GM12872 (cell line): ENCODE measurements around the gene LRTM2.

Experiments used
- CTCF ChIP-seq: IDR thresholded peaks from 3 replicates; pipeline ENCODE4 v1.5.1; 2011; ENCODE audit warnings: low read depth, mild to moderate bottlenecking, low read length, moderate library complexity; ENCODE audit not compliant: insufficient read depth

LRTM2 gene

DNA sequence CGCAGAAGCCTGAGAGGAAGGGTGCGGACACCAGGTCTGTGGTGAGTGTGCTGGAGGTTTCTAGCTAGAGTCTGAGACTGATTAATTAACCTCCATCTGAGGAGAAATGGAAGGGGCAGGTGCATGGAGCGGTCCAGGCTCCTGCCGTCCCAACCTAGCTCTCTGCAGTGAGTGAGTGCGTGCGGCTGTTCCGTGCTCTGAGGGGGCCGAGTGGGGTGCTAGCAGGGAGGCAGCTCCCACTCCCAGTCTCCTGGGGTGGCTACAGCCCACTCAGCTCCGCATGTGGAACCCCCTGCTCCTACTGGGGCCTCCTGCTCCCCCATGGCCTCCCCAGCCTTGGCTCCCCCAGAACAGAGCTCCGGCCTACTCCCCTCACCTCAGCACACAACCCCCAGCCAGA is 2.9 kb downstream of the LRTM2 start:
- TF ChIP-seq CTCF: no peak

DNA sequence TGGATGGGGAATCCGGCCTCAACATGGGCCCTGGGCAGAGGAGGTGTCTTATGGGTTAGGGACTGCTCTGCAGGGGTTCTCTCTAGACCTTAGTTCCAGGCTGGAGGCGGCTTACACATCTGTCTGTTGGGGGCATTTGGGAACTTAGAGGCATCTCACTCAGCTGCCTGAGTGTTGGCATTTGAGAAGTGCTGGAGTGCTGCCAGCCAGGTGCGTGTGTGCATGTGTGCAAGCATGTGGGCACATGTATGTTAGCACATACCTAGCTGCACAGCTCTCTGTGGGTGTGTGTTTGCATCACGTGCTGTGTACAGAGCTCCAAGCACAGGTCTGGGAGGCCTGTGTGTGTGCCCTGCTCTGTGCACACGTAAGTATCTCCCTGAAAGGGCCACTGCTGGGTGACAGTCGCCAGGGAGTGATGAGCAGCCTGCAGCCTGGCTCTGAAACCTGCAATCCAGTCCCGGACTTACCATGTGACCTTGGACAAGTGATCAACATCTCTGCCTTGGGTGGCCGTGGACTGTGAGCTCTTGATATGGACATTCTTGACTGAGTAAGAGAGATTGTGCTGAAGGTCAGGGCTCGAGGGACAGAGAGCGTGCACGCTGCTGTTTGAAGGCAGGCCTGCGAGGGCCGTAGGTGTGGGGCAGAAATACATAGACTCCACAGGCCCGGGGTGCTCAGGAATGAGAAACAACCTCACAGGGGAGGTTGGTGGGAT is 5.2 kb downstream of the LRTM2 start:
- no peak for TF ChIP-seq CTCF

DNA sequence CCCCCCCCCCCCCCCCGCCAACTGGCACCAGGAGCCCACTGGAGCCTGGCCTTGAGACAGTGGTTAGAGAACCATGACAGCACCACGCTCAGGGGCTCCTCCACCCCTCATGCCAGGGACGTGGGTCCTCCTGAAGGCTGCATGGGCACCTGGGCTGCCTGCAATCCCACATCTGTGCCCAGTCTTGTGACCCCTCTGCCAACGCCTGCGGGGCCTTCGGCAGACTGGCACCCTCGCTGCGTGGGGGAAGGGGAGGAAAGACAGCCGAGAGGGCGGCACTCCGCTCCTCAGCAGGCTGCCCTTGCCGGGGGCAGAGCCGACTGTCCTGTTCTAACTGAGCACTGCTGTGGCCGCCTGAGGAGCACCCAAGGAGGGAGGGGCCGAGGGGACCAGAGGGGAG is 6.0 kb downstream of the LRTM2 start:
- TF ChIP-seq CTCF: no peak

DNA sequence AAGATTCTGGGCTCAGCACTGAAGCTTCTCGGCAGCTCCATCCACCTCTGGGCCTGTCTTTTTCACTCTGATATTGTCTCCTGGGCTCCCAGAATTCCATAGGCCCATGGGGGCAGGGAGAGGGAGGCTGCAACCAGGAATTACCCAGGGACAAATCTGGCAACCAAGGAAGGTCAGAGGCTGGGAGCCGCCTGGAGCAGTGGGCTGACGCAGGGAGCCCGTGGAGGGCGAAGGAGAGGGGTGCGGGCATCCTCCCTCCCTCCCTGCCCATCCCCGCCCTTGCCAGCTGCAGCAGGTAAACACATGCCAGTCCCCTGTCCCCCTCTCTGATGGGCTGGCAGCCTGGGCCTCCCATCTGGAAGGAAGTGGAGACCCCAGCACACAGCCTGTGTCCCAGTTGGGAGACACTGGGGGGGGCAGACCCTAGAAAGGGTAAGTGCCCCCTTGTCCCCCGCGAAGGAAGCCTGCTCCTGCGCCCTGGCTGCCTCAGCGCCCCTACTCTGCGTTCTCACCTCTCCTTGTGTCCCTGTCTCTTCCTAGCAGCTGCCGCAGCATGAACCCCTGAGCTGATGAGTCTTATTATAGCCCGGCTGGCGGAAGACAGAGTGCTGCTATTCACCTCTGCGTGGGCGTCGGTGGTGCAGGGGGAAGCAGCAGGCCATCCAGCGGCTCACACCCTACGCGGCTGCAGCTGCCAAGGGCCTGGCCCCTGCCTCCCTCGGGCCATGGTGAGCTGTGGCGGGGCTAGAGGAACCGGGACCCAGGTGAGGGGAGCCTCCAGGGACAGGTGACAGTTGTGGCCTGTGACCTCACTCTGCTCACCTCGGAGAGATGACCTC is 6.7 kb downstream of the LRTM2 start:
- no peak for TF ChIP-seq CTCF

DNA sequence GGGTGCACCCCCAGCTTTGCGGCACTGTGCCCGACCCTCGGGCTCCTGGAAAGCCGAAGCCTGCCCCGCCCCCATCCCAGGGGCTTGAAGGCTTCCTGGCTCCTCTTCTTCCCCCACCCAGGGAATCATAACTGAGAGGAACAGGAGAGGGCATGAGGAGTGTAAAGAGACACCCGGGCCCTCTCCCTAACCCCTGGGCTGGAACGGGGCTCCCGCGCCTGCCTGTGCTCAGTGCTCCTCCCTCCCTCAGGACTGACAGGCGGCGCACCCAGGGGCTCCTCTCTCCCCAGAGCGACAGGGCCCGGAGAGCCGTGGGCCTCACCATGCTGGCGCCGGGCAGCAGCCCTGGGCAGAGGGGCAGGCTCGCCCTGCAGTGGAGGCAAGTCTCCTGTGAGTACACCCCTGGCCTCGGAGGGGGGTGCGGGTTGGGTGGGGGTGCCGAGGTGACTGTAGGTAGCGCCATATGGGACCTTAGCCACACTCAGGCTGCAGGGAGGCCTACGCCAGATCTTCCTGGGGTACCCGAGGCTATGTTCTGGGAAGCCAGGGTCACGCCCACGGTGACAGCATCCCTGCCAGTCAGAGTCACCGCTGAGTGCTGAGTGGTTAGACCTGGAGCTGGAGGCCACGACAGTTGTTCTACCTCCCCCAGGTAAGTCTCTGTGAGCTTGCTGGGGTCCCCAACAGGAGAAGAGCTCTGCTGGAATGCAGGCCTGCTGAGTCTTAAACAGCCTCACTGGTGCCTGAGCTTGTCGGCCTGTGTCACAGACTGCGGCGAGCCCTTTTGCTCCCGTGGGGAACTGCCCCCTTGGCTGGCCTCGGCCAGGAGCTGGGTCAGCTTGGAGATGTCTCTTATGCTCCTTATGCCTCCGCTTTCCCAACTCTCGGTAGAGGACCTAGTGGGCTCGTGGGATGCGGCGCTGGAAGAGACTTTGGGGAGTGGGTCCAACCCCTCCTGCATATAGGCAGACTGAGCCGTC is 7.8 kb downstream of the LRTM2 start:
- no peak for TF ChIP-seq CTCF

GRCh38 chr12:1828856-1829255 is 8.5 kb downstream of the LRTM2 start:
- TF ChIP-seq CTCF: no peak
